ENCODE data around the gene SMNDC1. TPM values are rescaled to one million over a fixed set of nuclear protein-coding genes. Genes with fewer than 3 reads are reported as not detected.

The SMNDC1 gene
- total and polyA plus RNA-seq, 10 of the 15 experiments (the other 5 are each of a cell fraction or from before 2014, with no cell fraction given) = 4.6 to 37.2 (median 18.1) TPM

DNA sequence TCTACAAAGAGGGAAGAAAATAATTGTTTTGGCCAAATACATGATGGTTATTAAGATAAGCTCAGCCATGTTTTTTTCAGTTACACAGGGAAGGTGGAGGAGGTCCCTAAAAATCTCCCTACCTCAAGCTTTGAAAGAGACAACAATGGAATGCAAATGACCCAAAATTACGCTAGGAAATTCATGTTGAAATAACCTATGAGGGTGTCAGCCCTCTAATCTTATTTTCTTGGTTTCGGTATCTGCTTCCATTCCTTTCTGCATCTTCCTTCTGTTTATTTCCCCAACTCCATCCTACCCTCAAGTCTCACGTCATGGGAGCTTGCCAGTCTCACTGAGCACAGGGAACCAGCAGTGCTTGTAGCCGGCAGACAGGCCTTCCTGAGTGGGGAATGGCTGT lies 40.6 kb upstream of the SMNDC1 start (continued):
- no peak for TF ChIP-seq HSF1 (IDR thresholded peaks at IDR 0.05; ENCODE audit: low read depth, low read length)
- TF ChIP-seq, protein P1, sequence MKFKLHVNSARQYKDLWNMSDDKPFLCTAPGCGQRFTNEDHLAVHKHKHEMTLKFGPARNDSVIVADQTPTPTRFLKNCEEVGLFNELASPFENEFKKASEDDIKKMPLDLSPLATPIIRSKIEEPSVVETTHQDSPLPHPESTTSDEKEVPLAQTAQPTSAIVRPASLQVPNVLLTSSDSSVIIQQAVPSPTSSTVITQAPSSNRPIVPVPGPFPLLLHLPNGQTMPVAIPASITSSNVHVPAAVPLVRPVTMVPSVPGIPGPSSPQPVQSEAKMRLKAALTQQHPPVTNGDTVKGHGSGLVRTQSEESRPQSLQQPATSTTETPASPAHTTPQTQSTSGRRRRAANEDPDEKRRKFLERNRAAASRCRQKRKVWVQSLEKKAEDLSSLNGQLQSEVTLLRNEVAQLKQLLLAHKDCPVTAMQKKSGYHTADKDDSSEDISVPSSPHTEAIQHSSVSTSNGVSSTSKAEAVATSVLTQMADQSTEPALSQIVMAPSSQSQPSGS (IDR thresholded peaks at IDR 0.05; ENCODE audit: low read length) = no peak
- no peak for TF ChIP-seq MEF2A (IDR thresholded peaks at IDR 0.05; ENCODE audit: insufficient read depth, low read depth, low read length)
- no peak for TF ChIP-seq CREM (IDR thresholded peaks at IDR 0.05; ENCODE audit: low read depth)

DNA sequence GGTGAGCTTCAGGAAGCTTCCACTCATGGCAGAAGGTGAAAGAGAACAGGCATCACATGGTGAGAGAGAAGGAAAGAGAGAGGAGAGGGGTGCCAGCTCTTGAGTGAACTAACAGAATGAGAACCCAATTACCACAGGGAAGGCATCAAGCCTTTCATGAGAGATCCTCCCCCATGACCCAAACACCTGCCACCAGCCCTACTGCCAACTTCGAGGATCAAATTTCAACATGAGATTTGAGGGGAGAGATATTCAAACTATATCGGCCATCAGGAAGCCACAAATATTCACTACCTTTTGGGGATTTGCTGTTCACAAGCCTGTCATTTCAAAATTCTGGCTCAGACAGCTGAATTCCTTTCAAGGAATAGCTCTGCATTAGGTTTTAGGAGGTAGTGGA lies 39.9 kb upstream of the SMNDC1 start:
- in situ Hi-C loops (cut with MboI) = no loop called here
- H3K4me2 ChIP-seq (ENCODE audit: control insufficient read depth, insufficient read depth) = no peak overlapping the region
- peak overlapping the region; percentile 15; the same call in 1 of the 2 replicates for H2AFZ ChIP-seq (ENCODE audit: control insufficient read depth, low read depth, low read length)
- RAD21 ChIA-PET (ENCODE audit: unreplicated experiment) = interaction anchor here (0.7 to 2.3 kb wide), 7 partner anchors 9 to 225 kb away, joined by 3 to 7 read pairs (median 4); partner anchors contain the start of gene SMNDC1
- no peaks in the 10 kb centered on the region for H3K79me2 ChIP-seq (ENCODE audit: control insufficient read depth, insufficient read depth, low read length)
- no peak overlapping the region for H3K4me3 ChIP-seq
- CTCF ChIA-PET = interaction anchor here (0.9 to 2.6 kb wide), 5 partner anchors 8 to 206 kb away, joined by 4 to 9 read pairs (median 5); no protein-coding TSS in a partner anchor
- H3K9me3 ChIP-seq (replicated peaks; ENCODE audit: control insufficient read depth, insufficient read depth, low read length) = no peaks in the 10 kb centered on the region
- DNase-seq (ENCODE audit: low read depth, low spot score) (no peak), FAIRE-seq (no peak), ATAC-seq (no peak)
- no peaks in the 10 kb centered on the region for H3K27me3 ChIP-seq (replicated peaks in 1 of 2; ENCODE audit: control insufficient read depth in 2 of 2, insufficient read depth in 2 of 2, low read length in 1 of 2)
- 0% methylated on average over 2 of the region's 2 CpGs for WGBS (ENCODE audit: insufficient coverage, insufficient replicate concordance, low lambda C conversion rate, missing lambda C conversion rate)
- POLR2A ChIA-PET = interaction anchor here (0.6 to 3.2 kb wide), 3 partner anchors 8 to 151 kb away, joined by 6 to 9 read pairs (median 6); no protein-coding TSS in a partner anchor
- H3K9ac ChIP-seq (ENCODE audit: control insufficient read depth, insufficient read depth, low read length) = no peak overlapping the region
- no peak overlapping the region for H3K27ac ChIP-seq (ENCODE audit: control insufficient read depth, insufficient read depth)
- H4K20me1 ChIP-seq (ENCODE audit: control insufficient read depth, insufficient read depth) = no peaks in the 10 kb centered on the region
- SMC1A ChIA-PET (ENCODE audit: uncharacterized antibody, unreplicated experiment) = interaction anchor here (0.8 to 3.7 kb wide), 8 partner anchors 11 to 617 kb away, joined by 3 to 32 read pairs (median 4); no protein-coding TSS in a partner anchor
- no TSS peak for BruUV-seq (replicated peaks)
- intact Hi-C loops (cut with micrococcal nuclease; ENCODE audit: unreplicated experiment) = no loop called here
- H3K36me3 ChIP-seq (ENCODE audit: control insufficient read depth in 2 of 2, insufficient read depth in 2 of 2, low read length in 1 of 2) = no peaks in the 10 kb centered on the region
- no peaks in the 10 kb centered on the region for H3K4me1 ChIP-seq (ENCODE audit: control insufficient read depth, insufficient read depth, low read length)
- TF ChIP-seq HSF1 (IDR thresholded peaks at IDR 0.05; ENCODE audit: low read depth, low read length) = no peak
- no peak for TF ChIP-seq SUZ12 (IDR thresholded peaks at IDR 0.05; ENCODE audit: unreplicated experiment)
- TF ChIP-seq MEF2B (IDR thresholded peaks at IDR 0.05; ENCODE audit: partially characterized antibody, poor library complexity, severe bottlenecking) = no peak
- TF ChIP-seq, protein P2, sequence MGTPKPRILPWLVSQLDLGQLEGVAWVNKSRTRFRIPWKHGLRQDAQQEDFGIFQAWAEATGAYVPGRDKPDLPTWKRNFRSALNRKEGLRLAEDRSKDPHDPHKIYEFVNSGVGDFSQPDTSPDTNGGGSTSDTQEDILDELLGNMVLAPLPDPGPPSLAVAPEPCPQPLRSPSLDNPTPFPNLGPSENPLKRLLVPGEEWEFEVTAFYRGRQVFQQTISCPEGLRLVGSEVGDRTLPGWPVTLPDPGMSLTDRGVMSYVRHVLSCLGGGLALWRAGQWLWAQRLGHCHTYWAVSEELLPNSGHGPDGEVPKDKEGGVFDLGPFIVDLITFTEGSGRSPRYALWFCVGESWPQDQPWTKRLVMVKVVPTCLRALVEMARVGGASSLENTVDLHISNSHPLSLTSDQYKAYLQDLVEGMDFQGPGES (IDR thresholded peaks at IDR 0.05) = no peak
- TF ChIP-seq CREM (IDR thresholded peaks at IDR 0.05; ENCODE audit: low read depth) = no peak
- TF ChIP-seq SMC3 (IDR thresholded peaks at IDR 0.05; ENCODE audit: borderline replicate concordance, low read length) = no peak
- TF ChIP-seq BMI1 (IDR thresholded peaks at IDR 0.05; ENCODE audit: borderline replicate concordance) = no peak
- TF ChIP-seq TCF7 (IDR thresholded peaks at IDR 0.05; ENCODE audit: borderline replicate concordance) = no peak
- TF ChIP-seq, protein P3, sequence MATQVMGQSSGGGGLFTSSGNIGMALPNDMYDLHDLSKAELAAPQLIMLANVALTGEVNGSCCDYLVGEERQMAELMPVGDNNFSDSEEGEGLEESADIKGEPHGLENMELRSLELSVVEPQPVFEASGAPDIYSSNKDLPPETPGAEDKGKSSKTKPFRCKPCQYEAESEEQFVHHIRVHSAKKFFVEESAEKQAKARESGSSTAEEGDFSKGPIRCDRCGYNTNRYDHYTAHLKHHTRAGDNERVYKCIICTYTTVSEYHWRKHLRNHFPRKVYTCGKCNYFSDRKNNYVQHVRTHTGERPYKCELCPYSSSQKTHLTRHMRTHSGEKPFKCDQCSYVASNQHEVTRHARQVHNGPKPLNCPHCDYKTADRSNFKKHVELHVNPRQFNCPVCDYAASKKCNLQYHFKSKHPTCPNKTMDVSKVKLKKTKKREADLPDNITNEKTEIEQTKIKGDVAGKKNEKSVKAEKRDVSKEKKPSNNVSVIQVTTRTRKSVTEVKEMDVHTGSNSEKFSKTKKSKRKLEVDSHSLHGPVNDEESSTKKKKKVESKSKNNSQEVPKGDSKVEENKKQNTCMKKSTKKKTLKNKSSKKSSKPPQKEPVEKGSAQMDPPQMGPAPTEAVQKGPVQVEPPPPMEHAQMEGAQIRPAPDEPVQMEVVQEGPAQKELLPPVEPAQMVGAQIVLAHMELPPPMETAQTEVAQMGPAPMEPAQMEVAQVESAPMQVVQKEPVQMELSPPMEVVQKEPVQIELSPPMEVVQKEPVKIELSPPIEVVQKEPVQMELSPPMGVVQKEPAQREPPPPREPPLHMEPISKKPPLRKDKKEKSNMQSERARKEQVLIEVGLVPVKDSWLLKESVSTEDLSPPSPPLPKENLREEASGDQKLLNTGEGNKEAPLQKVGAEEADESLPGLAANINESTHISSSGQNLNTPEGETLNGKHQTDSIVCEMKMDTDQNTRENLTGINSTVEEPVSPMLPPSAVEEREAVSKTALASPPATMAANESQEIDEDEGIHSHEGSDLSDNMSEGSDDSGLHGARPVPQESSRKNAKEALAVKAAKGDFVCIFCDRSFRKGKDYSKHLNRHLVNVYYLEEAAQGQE (IDR thresholded peaks at IDR 0.05; ENCODE audit: low read depth, low read length) = no peak
- no peak for TF ChIP-seq STAT1 (conservative IDR thresholded peaks at IDR 0.05)
